HCT116 (cell line): ENCODE data around the gene UBE2E1. TPM values are rescaled to one million over a fixed set of nuclear protein-coding genes. Genes with fewer than 3 reads are reported as not detected.

ENCODE experiments used
- ATAC-seq: fragments of 200-7000 bp; cut with Tn5 transposase; 2 replicates; pipeline ENCODE4 v1.9.1; 2020; ENCODE audit warnings: mild to moderate bottlenecking, moderate library complexity
- BruUV-seq: library from RNA; stranded (reverse); fragments of 400-500 nt; replicated peaks from 2 replicates; lab custom pipeline; 2021; lab: Mats Ljungman, UMichigan
- CTCF ChIA-PET: fragments of 300-600 bp; sonication (Branson Sonifier 250); formaldehyde crosslinking; loops from one replicate; lab custom pipeline; 2021; ENCODE audit warnings: antibody characterized with exemption; lab: Charles Lee
- POLR2A ChIA-PET: fragments of 300-600, 350-600 bp; sonication (Branson Sonifier 250); formaldehyde crosslinking; loops from one replicate; lab custom pipeline; 2021; ENCODE audit warnings: antibody characterized with exemption; lab: Charles Lee
- RAD21 ChIA-PET, 2 experiments: fragments of 300-600 bp; sonication (Branson Sonifier 250); formaldehyde crosslinking; loops; one replicate each; lab custom pipeline; 2023; ENCODE audit warnings: low total read pairs in 2 of 2; ENCODE audit not compliant: uncharacterized antibody in 2 of 2, unreplicated experiment in 2 of 2, low non-redundant PET in 1 of 2; lab: Charles Lee
- DNase-seq: peaks from one replicate; pipeline ENCODE4 v3.0.0-alpha.2; 2010; ENCODE audit warnings: low read depth, low spot score
- H2AFZ ChIP-seq: fragments of 200-600 bp; shearing (Covaris generic), sonication (generic); 2 replicates; pipeline ENCODE4 v1.6.1; 2017; ENCODE audit warnings: low read depth, mixed run types, mixed read lengths, antibody characterized with exemption, low read length; ENCODE audit not compliant: poor library complexity, severe bottlenecking
- H3K27ac ChIP-seq: 2 replicates; pipeline ENCODE4 v1.5.1; 2012; ENCODE audit warnings: low read depth, low read length
- H3K27me3 ChIP-seq: fragments of 200-600 bp; sonication (generic); 2 replicates; pipeline ENCODE4 v1.6.1; 2016; ENCODE audit warnings: mixed run types, low read length, mixed read lengths; ENCODE audit not compliant: insufficient read depth
- H3K36me3 ChIP-seq, 2 experiments: fragments of 200-500 bp in 1 of 2; fragments of 200-600 bp in 1 of 2; sonication (Bioruptor generic) in 1 of 2; sonication (generic) in 1 of 2; 2 replicates each; pipeline versions ENCODE4 v1.5.1 to v1.6.1; 2014 to 2016; ENCODE audit warnings: low read length in 2 of 2, inconsistent platforms in 1 of 2, mixed read lengths in 1 of 2, mixed run types in 1 of 2; ENCODE audit not compliant: insufficient read depth in 2 of 2, control insufficient read depth in 1 of 2
- H3K4me1 ChIP-seq, 2 experiments: fragments of 200-600 bp in 1 of 2; sonication (generic) in 1 of 2; 2 replicates each; pipeline versions ENCODE4 v1.5.1 to v1.6.1; 2012 to 2017; ENCODE audit warnings: low read length in 2 of 2, inconsistent platforms in 1 of 2, mild to moderate bottlenecking in 1 of 2, mixed read lengths in 1 of 2, mixed run types in 1 of 2, moderate library complexity in 1 of 2; ENCODE audit not compliant: insufficient read depth in 2 of 2, control insufficient read depth in 1 of 2
- H3K4me2 ChIP-seq: fragments of 200-600 bp; sonication (generic); 2 replicates; pipeline ENCODE4 v1.6.1; 2017; ENCODE audit warnings: mixed run types, low read length, mixed read lengths
- H3K4me3 ChIP-seq, 2 experiments: fragments of 200-600 bp in 1 of 2; sonication (generic) in 1 of 2; replicated peaks in 1 of 2; 2 replicates each; pipeline ENCODE4 v1.5.1; 2011 to 2016; ENCODE audit warnings: low read length in 2 of 2, control low read depth in 1 of 2, low read depth in 1 of 2, mild to moderate bottlenecking in 1 of 2, mixed read lengths in 1 of 2, mixed run types in 1 of 2
- H3K79me2 ChIP-seq: fragments of 200-600 bp; sonication (generic); 2 replicates; pipeline ENCODE4 v1.6.1; 2017; ENCODE audit warnings: mild to moderate bottlenecking, mixed run types, low read length, moderate library complexity, mixed read lengths; ENCODE audit not compliant: insufficient read depth
- H3K9ac ChIP-seq: fragments of 200-600 bp; sonication (generic); 2 replicates; pipeline ENCODE4 v1.6.1; 2016; ENCODE audit warnings: low read length, mixed read lengths
- H3K9me2 ChIP-seq: fragments of 200-600 bp; sonication (generic), shearing (Covaris generic); 2 replicates; pipeline ENCODE4 v1.6.1; 2017; ENCODE audit warnings: mixed run types, mild to moderate bottlenecking, moderate library complexity; ENCODE audit not compliant: insufficient read depth
- H3K9me3 ChIP-seq, 2 experiments: fragments of 200-500 bp in 1 of 2; fragments of 200-600 bp in 1 of 2; sonication (Bioruptor generic) in 1 of 2; sonication (generic) in 1 of 2; 2 replicates each; pipeline ENCODE4 v1.6.1; 2014 to 2017; ENCODE audit warnings: low read length in 2 of 2, mixed read lengths in 2 of 2, inconsistent platforms in 1 of 2, low read depth in 1 of 2, mild to moderate bottlenecking in 1 of 2, mixed run types in 1 of 2, moderate library complexity in 1 of 2; ENCODE audit not compliant: control insufficient read depth in 1 of 2, insufficient read depth in 1 of 2
- H4K20me1 ChIP-seq: fragments of 200-600 bp; sonication (generic), shearing (Covaris generic); 2 replicates; pipeline ENCODE4 v1.6.1; 2017; ENCODE audit warnings: mixed run types, mild to moderate bottlenecking, moderate library complexity; ENCODE audit not compliant: insufficient read depth
- CBX3 ChIP-seq: IDR thresholded peaks from 2 replicates; pipeline ENCODE4 v1.6.1; 2012; ENCODE audit warnings: low read depth
- CEBPB ChIP-seq: IDR thresholded peaks from 2 replicates; pipeline ENCODE4 v1.6.1; 2012; ENCODE audit warnings: low read depth
- ELF1 ChIP-seq: IDR thresholded peaks from 2 replicates; pipeline ENCODE4 v1.6.1; 2012; ENCODE audit warnings: low read depth, borderline replicate concordance
- EZH2phosphoT487 ChIP-seq: fragments of 200-600 bp; IDR thresholded peaks from 2 replicates; pipeline ENCODE4 v1.6.1; 2018; ENCODE audit warnings: antibody characterized with exemption, borderline replicate concordance
- FOSL1 ChIP-seq: IDR thresholded peaks from 2 replicates; pipeline ENCODE4 v1.6.1; 2012; ENCODE audit warnings: low read depth
- JUND ChIP-seq: IDR thresholded peaks from 2 replicates; pipeline ENCODE4 v1.6.1; 2012
- POLR2A ChIP-seq: IDR thresholded peaks from 2 replicates; pipeline ENCODE4 v1.7.0; 2011; ENCODE audit warnings: borderline replicate concordance; ENCODE audit not compliant: insufficient read depth, insufficient read length; ENCODE audit errors: extremely low read depth
- SIN3A ChIP-seq: IDR thresholded peaks from 2 replicates; pipeline ENCODE4 v1.6.1; 2012; ENCODE audit warnings: low read depth
- YY1 ChIP-seq: IDR thresholded peaks from 2 replicates; pipeline ENCODE4 v1.6.1; 2011; ENCODE audit warnings: low read length, low read depth, moderate library complexity, mild to moderate bottlenecking; ENCODE audit not compliant: insufficient replicate concordance; ENCODE audit errors: extremely low read depth
- ZFX ChIP-seq: fragments of 450-650 bp; IDR thresholded peaks from 2 replicates; pipeline ENCODE4 v1.6.1; 2017
- ZNF274 ChIP-seq: fragments of 200-500 bp; sonication (Bioruptor generic); IDR thresholded peaks from 2 replicates; pipeline ENCODE4 v1.6.1; 2014; ENCODE audit warnings: mild to moderate bottlenecking, low read depth, low read length, inconsistent platforms
- intact Hi-C: fragments of 100-400 bp; cut with micrococcal nuclease; formaldehyde crosslinking; loops from 2 replicates; pipeline ENCODE4 v1.10.0; 2022
- total RNA-seq: library from RNA; stranded (reverse); gene quantifications from one replicate; pipeline ENCODE4 v1.2.1, GENCODE V29; 2021; ENCODE audit not compliant: unreplicated experiment
- TF ChIP-seq, protein P1 (sequence below): IDR thresholded peaks from 2 replicates; pipeline ENCODE4 v1.6.1; 2011; ENCODE audit warnings: mild to moderate bottlenecking, low read length, moderate library complexity; ENCODE audit not compliant: insufficient replicate concordance; ENCODE audit errors: extremely low read depth
- TF ChIP-seq, protein P2 (sequence below): IDR thresholded peaks from 2 replicates; pipeline ENCODE4 v1.6.1; 2012; ENCODE audit warnings: low read depth
- TF ChIP-seq, protein P3 (sequence below): IDR thresholded peaks from 2 replicates; pipeline ENCODE4 v1.6.1; 2012
- TF ChIP-seq, protein P4 (sequence below): IDR thresholded peaks from 2 replicates; pipeline ENCODE4 v1.6.1; 2012

Gene UBE2E1
- total RNA-seq, 1 experiment from 2014 or later = 75.1 TPM

DNA sequence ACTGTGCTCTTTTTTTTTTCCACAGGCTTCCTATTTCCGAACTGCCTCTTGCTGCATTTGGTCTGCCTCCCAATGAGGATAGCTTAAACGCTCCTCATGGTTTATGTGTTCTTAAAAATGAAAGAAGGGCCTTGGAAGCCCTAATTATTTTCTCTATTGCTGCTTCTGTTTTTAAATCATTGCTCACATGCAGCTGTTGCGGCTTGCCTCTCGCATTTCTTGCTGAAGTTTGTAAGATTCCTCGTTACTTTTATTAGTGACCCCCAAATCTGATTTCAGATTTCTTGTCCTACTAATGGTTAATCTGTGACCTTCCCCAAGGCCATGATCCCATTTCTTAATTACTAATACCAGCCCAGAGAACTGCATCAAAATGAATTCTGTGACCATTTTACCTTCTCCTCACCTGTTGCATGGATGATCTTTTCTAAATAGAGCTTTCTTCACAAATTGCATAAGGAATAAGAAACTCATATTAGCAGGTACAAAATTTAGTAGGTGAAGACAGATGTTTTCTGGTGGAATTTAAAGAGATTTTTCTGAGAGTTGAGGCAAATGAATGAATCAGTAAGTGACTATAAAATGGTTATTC lies 1.8 kb downstream of the UBE2E1 start:
- intact Hi-C loops = no loop called here
- H3K4me2 ChIP-seq = peak overlapping the region; percentile 93
- POLR2A ChIA-PET = no interaction called here
- CTCF ChIA-PET = no interaction called here
- no peak overlapping the region for H3K27ac ChIP-seq
- 0 out of 4 replicates have a peak, but pooled peaks cover 0 to 8% of the 10 kb centered on the region in 2 experiments for H3K36me3 ChIP-seq
- H3K9ac ChIP-seq = peak overlapping the region; percentile 67
- RAD21 ChIA-PET = no interaction called here
- H4K20me1 ChIP-seq = no peaks in the 10 kb centered on the region
- peaks cover 40% of the 10 kb centered on the region for H3K79me2 ChIP-seq
- no peaks in the 10 kb centered on the region for H3K27me3 ChIP-seq
- ATAC-seq (no peak), DNase-seq (no peak)
- peak overlapping the region; percentile 48 to 67 for H3K4me3 ChIP-seq
- TSS peak; percentile 51 for BruUV-seq
- no peak for TF ChIP-seq ZNF274
- no peak for TF ChIP-seq YY1
- TF ChIP-seq CBX3 = no peak
- H3K9me3 ChIP-seq = no peaks in the 10 kb centered on the region
- H2AFZ ChIP-seq = no peak overlapping the region
- peaks cover 0 to 23% of the 10 kb centered on the region in 2 experiments; a peak in 3 of 4 replicates for H3K4me1 ChIP-seq
- H3K9me2 ChIP-seq = no peaks in the 10 kb centered on the region

DNA sequence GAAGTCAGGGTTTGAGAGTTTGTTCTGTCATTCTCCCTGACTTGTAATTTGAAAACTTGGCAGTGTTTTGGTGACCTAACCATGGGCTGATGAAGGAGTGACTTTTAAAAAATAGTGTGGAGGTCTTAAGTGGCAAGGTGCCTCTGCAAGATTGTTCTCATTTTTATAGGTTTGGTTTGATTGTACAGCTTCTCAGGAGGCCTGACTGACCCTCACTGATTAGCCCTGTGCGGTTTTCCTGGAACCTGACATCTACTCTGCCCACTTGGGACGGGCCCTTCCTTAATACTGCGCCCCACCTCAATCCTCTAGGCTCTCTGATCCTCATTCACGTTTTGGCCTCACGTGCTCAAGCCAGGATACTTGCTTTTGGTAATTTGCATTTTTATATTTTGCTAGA lies 2.8 kb downstream of the UBE2E1 start:
- 0 out of 2 replicates have a peak, but pooled peaks cover 3% of the 10 kb centered on the region for H4K20me1 ChIP-seq
- ATAC-seq (no peak), DNase-seq (no peak)
- POLR2A ChIA-PET = no interaction called here
- no peak overlapping the region for H3K4me2 ChIP-seq
- no TSS peak for BruUV-seq
- H3K79me2 ChIP-seq = peaks cover 48% of the 10 kb centered on the region
- H3K27ac ChIP-seq = no peak overlapping the region
- RAD21 ChIA-PET = no interaction called here
- CTCF ChIA-PET = no interaction called here
- no peak overlapping the region for H3K4me3 ChIP-seq
- H3K9me2 ChIP-seq = no peaks in the 10 kb centered on the region
- H3K9ac ChIP-seq = no peak overlapping the region
- 0 out of 4 replicates have a peak, but pooled peaks cover 0 to 9% of the 10 kb centered on the region in 2 experiments for H3K36me3 ChIP-seq
- H3K27me3 ChIP-seq = no peaks in the 10 kb centered on the region
- H3K9me3 ChIP-seq = no peaks in the 10 kb centered on the region
- intact Hi-C loops = no loop called here
- peaks cover 0 to 23% of the 10 kb centered on the region in 2 experiments; a peak in 3 of 4 replicates for H3K4me1 ChIP-seq
- H2AFZ ChIP-seq = no peak overlapping the region
- TF ChIP-seq POLR2A (no peak), ELF1 (no peak), EZH2phosphoT487 (no peak), CEBPB (no peak), JUND (no peak), SIN3A (no peak), YY1 (no peak), FOSL1 (no peak), ZFX (no peak), CBX3 (no peak)
- TF ChIP-seq, protein P1, sequence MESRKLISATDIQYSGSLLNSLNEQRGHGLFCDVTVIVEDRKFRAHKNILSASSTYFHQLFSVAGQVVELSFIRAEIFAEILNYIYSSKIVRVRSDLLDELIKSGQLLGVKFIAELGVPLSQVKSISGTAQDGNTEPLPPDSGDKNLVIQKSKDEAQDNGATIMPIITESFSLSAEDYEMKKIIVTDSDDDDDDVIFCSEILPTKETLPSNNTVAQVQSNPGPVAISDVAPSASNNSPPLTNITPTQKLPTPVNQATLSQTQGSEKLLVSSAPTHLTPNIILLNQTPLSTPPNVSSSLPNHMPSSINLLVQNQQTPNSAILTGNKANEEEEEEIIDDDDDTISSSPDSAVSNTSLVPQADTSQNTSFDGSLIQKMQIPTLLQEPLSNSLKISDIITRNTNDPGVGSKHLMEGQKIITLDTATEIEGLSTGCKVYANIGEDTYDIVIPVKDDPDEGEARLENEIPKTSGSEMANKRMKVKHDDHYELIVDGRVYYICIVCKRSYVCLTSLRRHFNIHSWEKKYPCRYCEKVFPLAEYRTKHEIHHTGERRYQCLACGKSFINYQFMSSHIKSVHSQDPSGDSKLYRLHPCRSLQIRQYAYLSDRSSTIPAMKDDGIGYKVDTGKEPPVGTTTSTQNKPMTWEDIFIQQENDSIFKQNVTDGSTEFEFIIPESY = no peak
- TF ChIP-seq, protein P2, sequence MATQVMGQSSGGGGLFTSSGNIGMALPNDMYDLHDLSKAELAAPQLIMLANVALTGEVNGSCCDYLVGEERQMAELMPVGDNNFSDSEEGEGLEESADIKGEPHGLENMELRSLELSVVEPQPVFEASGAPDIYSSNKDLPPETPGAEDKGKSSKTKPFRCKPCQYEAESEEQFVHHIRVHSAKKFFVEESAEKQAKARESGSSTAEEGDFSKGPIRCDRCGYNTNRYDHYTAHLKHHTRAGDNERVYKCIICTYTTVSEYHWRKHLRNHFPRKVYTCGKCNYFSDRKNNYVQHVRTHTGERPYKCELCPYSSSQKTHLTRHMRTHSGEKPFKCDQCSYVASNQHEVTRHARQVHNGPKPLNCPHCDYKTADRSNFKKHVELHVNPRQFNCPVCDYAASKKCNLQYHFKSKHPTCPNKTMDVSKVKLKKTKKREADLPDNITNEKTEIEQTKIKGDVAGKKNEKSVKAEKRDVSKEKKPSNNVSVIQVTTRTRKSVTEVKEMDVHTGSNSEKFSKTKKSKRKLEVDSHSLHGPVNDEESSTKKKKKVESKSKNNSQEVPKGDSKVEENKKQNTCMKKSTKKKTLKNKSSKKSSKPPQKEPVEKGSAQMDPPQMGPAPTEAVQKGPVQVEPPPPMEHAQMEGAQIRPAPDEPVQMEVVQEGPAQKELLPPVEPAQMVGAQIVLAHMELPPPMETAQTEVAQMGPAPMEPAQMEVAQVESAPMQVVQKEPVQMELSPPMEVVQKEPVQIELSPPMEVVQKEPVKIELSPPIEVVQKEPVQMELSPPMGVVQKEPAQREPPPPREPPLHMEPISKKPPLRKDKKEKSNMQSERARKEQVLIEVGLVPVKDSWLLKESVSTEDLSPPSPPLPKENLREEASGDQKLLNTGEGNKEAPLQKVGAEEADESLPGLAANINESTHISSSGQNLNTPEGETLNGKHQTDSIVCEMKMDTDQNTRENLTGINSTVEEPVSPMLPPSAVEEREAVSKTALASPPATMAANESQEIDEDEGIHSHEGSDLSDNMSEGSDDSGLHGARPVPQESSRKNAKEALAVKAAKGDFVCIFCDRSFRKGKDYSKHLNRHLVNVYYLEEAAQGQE = no peak
- TF ChIP-seq, protein P3, sequence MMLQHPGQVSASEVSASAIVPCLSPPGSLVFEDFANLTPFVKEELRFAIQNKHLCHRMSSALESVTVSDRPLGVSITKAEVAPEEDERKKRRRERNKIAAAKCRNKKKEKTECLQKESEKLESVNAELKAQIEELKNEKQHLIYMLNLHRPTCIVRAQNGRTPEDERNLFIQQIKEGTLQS = no peak
- TF ChIP-seq, protein P4, sequence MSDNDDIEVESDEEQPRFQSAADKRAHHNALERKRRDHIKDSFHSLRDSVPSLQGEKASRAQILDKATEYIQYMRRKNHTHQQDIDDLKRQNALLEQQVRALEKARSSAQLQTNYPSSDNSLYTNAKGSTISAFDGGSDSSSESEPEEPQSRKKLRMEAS = no peak
